NCI-H774 (cell line): ENCODE results near the gene MEPCE.
"Not testable (repeated sequence)": the region's sequence is repeated elsewhere in the genome, so short reads cannot be mapped to it uniquely, and the experiment has no call there.

ENCODE experiments used
- DNase-seq: peaks from one replicate; lab custom pipeline; 2025; lab: John Stamatoyannopoulos, UW

Gene MEPCE

DNA sequence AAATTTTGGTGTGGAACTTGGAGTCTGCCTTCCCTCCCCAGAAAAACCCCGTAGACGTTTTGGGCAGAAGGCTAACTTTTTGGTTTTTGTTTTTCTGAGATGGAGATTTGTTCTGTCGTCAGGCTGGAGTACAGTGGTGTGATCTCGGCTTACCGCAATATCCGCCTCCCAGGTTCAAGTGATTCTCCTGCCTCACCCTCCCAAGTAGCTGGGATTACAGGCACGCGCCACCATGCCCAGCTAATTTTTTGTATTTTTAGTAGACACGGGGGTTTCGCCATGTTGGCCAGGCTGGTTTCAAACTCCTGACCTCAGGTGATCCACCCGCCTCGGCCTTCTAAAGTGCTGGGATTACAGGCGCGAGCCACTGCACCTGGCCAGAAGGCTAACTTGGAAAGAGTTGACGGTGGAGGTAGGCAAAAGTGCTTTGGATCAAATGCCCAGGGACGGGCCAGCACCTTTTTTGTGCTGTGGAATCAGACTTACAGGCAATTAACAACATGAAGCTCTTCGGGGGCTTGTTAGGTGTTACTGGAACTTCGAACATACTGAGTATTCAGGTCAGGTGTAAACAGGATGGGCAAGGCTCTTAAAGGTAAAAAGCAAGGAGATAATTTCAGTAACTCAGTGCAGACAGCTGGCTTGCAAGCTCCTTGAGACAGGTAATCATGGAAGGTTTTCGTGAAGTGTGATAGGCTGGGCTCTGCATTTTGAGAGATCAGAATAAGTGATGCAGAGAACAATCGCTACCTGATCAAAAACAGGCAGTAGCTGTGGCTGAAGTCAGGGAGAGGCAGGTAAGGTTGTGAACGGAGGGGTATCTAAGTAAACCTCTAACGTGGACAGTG, 4.9 kb downstream of the MEPCE start:
- no peak for DNase-seq

DNA sequence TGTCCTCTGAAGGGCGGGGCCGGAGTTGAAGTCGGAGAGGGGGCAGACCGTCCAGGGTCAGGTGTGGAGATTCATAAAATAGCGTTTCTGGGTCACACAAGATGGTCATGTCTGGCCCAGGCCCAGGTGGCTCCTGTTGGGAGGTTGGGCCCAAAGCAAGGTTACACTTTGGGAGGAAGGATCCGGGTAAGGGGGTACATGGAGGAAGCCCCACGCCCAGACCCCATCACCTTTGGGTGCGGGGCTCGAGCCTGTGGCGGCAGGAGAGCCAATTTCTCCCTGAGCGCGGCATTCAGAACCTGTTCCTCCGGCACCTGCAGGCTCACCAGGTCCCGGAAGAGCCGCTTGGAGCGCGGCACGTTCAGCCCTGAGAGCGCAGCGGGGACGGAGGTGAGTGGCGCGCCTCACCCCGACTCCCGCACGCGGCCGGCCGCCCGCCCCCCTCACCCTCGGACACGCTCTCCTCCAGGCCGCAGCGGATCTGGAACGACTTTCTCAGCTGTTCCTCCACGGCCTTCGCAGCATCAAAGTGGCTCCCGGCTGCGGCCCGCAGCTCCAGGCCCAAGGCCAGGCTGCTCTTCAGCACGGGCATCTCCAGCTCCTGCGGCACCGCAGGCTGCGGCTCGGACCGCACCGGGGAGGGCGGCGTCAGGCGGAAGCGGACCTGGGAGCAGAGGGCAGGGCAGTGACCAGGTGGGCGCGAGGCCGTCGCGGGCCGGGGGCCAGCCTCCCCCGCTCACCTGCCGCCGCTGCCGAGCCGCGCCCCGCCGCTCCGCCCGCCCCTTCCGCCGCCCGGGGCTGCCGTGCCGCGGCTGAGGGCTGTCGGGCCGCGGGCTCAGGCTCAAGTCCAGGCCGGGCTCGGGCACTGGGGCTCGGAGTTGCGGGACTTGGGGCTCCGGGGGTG, 6.0 kb downstream of the MEPCE start:
- DNase-seq = peak; percentile 55

DNA sequence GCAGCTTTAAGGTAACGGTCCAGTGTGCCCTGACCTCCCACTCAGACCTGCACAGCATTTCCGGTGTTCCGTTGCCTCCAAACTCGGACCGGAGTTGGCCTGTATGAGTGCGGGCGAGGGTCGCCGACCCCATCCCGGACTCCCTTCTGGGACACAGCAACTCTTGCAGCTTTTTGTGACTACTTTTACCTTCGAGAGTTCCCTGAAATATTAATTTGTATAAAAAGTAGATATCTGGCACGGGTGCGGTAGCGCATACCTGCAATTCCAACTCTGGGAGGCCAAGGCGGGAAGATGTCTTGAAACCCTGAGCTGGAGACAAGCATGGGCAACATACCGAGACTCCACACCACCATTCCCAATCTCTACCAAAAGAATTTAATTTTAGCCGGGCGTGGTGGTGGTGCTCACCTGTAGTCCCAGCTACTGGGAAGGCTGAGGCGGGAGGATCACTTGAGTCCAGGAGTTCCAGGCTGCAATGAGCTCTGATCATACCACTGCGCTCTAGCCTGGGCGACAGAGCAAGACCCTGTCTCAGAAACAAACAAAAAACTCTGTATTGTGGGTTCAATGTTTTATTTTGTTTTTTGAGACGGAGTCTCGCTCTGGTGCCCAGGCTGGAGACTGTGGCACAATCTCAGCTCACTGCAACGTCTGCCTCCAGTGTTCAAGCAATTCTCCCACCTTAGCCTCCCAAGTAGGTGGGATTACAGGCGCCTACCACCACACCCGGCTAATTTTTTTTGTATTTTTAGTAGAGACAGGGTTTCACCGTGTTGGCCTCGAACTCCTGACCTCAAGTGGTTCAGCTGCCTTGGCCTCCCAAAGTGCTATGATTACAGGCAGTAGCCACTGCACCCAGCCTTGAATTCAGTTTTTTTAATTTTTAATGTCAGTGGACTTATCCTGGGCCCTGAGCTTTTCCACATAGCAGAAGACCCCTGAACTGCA, 7.8 kb downstream of the MEPCE start:
- DNase-seq = no peak

DNA sequence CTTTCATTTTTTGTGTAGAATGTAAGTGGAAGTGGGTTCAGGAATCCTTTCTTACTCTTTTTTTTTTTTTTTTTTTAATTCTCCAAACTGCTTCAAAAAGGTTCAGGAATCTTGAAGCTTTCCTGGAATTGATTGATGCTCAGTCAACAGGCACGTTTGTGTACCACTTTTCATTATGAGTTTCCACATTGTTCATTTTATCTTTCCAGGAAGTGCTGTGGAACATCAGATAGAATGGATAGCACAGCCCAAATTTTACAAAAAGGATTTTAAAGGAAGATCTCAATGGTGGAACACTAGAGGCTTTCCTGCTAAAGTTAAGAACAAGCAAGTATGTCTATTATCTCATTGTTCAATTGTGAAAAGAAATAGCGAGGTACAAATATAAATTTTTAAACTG, 8.5 kb downstream of the MEPCE start:
- DNase-seq = no peak

DNA sequence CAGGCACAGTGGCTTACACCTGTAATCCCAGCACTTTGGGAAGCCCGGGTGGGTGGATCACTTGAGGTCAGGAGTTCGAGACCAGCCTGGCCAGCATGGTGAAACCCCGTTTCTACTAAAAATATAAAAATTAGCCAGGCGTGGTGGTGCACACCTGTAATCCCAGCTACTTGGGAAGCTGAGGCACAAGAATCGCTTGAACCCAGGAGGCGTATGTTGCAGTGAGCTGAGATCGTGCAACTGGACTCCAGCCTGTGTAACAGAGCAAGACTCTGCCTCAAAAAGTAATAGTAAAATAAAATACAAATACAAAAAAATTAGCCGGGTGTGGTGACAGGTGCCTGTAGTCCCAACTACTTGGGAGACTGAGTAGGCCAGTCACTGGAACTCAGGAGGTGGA, 9.1 kb downstream of the MEPCE start:
- not testable (repeated sequence) for DNase-seq

DNA sequence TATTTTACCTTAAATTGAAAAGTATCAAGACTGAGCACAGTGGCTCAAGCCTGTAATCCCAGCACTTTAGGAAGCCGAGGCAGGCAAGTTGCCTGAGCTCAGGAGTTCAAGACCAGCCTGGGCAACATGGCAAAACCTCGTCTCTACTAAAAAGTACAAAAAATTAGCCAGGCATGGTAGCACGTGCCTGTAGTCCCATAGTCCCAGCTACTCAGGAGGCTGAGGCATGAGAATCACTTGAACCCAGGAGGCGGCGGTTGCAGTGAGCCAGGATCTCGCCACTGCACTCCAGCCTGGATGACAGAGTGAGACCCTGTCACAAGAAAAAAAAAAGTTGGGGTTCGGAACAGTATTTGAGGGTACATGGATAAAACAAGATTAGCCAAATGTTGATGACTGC, 9.6 kb downstream of the MEPCE start:
- DNase-seq = not testable (repeated sequence)

DNA sequence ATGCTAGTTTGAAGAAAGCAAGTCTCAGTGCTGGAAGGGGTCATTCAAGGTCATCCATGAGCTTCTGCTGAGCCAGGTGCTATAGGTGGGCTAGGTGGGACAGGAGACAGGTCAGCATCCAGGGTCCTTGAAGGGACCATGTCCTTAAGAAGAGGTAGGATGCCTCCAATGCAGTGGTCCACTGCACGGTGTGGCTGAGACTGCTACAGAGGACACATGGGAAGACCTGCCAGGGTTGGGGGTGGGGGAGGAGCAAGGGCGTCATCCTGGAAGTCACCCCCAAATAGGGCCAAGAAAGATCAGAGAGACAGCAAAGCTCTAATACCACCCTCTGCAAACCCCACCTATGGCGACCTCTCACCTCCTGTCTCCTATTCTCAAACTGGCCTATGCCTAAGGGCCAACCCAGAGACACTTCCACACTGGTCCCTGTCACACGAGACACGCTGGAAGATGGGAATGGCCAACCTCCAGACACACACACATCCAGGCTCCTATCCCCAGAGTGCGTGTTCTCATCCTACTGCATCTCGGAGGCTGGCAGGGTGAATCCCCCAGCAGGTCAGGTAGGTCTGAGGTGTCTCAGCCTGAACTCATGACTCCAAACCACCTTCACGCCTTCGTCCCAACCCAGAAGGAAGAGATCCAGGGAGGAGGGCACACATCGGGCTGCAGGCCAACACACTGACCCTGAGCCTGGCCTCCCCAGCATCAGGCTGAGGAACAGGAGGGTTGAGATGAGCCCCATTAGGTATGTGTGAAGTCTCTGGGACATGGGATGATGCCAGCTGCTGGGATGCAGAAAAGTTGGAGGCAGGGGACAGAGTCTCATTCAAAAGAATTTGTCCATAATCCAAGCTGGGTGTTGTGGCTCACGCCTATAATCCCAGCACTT, 12.3 kb downstream of the MEPCE start:
- DNase-seq = no peak

DNA sequence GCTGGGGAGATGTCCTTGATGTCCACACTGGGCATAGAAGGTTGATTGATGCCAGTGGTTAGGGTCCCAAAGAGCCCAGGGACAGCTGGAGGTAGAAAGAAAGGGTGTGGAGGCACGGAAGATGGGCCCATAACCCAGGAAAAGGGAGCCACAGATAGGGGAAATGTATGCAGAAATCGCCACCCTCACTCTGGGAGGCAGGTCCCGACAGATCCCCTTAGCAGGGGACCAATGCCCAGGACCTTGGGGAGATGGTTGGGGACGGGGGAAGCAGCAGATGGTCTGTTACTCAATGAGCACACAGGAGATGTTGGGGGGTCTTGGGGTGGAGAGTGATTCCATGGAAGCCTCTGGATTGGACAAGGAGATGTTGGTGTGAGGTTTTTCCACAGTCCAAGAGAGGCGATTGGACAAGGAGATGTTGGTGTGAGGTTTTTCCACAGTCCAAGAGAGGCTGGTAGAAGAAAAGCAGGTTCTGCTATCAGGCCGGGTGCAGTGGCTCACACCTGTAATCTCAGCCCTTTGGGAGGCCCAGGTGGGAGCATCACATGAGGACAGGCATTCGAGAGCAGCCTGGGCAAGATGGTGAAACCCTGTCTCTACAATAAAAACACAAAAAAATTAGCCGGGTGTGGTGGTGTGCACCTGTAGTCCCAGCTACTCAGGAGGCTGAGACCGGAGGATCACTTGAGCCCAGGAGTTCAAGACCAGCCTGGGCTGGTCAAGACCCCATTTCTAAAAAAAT, 13.6 kb downstream of the MEPCE start:
- no peak for DNase-seq

DNA sequence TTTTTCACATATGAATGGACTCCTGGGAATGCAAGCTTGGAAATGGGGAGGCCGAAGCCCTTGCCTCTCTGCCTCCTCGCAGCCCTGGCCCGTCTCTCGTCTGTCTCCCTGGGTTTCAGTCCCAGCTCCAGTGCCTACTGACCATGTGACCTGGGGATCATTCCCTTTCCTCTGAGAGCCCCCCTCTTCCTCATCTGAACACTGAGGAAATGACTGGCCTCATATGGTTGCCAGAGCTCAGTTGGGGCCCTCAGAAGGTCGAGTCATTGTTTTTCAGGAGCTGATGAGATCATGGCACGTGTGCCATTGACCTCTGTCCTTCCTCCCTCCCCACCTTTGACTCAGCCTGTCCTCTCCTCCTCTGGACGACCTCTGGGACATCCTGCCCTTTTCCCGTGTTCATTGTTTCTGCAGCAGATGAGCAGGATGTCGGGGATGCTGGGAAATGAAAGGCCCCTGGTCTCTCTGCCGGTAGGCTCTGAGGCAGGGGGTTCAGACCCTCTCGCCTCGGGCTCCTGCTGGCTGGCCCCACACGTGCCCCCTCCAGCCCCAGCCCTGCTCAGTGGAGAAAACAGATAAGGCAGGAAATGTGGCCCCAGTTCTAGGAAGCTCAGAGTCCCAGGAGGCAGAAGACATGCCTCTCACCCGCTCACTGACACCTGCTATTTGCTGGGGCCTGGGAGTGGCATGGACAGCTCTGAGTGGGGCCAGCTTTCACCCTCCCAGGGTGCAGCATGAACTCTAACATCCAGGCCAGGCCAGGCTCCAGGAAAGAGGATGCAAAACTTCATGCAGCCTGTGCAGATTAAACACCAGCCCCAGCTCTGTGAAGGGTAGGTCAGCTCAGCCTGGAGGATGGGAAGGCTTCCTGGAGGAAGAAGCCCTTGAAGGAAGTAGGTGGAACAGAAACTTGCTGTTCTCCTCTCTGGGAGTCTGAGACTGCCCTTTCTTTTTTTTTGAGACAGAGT, 15.0 kb downstream of the MEPCE start:
- no peak for DNase-seq

DNA sequence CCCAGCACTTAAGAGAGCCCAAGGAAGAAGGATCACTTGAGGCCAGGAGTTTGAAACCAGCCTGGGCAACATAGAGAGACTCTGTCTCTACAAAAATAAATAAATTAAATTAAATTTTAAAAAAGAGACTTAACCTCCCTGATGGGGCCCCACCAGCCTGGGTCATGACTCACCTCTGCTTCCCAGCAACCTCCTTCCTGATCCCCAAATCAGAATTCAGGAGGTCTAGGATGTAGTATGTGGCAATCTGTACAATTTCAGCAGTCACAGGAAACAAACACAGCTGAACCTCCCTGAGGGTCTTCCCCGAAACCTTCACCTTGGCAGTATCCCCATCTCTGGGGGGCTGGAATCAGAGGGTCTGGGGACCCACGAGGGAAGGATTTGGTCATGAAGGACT, 16.4 kb downstream of the MEPCE start:
- DNase-seq = no peak

DNA sequence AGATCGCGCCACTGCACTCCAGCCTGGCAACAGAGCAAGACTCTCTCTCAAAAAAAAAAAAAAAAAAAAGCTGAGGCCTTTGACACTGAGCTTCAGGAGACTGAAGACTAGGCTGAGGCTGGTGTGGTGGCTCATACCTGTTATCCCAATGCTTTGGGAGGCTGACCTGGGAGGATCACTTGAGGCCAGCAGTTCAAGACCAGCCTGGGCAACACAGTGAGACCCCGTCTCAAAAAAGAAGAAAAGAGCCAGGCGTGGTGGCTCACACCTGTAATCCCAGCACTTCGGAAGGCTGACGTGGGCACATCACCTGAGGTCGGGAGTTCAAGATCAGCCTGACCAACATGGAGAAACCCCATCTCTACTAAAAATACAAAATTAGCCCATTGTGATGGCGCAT, 17.7 kb downstream of the MEPCE start:
- not testable (repeated sequence) for DNase-seq

DNA sequence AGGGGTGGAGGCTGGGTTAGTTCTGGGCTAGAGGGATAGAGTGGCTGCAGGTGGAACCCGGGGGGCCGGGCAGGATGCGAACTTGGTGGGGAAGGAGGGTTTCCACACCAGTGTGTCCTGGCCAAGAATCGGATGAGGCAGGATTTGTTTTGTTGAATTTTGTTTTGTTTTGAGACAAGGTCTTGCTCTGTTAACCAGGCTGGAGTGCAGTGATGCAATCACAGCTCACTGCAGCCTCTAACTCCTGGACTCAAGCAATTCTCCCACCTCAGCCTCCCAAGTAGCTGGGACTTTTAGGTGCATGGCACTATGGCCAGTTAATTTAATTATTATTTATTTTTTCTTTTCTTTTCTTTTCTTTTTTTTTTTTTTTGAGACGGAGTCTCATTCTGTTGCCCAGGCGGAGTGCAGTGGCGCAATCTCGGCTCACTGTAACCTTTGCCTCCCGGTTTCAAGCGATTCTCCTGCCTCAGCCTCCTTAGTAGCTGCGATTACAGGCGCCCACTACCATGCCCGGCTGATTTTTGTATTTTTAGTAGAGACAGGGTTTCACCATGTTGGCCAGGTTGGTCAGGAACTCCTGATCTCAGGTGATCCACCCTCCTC, 19.7 kb downstream of the MEPCE start:
- no peak for DNase-seq

DNA sequence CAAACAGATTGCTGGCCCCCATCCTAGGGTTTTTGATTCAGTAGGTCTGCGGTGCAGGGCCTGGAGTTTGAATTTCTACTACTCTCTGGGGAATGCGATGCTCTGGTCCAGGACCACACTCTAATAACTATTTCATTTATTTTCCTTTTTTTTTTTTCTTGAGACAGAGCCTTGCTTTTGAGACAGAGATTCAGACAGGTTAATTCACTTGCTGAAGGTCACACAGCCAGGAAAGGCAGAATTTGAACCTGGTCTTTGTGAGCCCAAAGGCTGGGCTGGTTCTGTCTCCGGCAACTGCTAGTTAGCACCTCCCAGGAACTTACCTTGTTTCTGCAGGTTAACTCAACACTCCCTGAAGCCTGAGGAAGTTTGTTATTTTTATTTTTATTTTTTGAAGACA, 22.9 kb downstream of the MEPCE start:
- no peak for DNase-seq

DNA sequence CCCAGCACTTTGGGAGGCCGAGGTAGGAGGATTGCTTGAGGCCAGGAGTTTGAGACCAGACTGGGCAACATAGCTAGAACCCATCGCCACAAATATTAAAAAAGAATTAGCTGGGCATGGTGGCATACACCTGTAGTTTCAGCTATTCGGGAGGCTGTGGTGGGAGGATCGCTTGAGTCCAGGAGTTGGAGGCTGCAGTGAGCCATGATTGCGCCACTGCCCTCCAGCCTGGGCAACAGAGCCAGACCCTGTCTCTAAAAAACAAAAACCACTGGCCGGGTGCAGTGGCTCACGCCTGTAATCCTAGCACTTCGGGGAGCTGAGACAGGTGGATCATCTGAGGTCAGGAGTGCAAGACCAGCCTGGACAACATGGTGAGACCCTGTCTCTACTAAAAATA, 24.2 kb downstream of the MEPCE start:
- not testable (repeated sequence) for DNase-seq

DNA sequence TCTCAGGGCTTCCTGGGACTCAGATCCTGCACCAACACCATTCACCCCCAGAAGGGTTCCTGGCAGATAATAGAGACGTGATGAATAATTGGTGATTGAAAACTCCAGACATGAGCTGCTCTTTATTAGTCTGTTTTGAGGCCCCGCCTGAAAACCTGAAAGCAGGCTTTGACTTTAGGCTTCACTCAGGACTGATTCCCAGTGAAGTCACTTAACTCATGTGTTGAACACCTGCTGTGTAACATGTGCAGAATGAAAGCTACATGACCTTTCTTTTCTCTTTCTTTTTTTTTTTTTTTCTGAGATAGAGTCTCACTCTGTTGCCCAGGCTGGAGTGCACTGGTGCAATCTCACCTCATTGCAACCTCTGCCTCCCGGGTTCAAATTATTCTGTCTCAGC, 25.6 kb downstream of the MEPCE start:
- DNase-seq = no peak

DNA sequence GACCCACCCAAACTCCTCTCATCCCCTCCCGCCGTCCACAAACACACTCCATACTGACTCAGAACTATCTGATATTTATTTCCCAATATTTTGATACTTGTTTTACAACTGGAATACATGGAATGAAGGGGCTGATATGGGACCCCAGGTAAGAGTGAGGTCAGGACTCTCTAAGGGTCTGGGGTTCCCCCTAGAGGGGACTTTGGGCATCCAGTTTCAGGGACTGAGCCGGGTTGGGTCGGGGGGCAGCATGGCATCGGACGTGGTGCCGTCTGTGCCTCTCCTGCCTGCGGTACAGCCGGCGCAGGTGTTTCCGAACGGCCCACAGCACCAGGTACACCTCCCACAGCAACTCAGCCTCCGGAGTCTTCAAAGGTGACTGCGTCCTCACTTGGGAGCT, 26.9 kb downstream of the MEPCE start:
- DNase-seq = no peak

DNA sequence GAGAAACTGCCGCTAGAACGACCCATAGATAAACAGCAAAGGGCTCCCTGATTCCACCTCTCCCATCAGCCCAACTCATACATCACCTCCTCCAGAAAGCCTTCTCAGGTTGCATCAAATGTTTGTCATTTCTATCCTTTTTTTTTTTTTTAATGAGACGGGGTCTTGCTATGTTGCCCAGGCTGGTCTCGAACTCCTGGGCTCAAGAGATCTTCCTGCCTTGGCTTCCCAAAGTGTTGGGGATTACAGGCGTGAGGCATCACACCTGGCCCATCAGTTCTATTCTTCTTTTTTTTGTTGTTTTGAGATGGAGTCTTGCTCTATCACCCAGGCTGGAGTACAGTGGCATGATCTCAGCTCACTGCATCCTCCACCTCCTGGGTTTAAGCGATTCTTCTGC, 27.4 kb downstream of the MEPCE start:
- no peak for DNase-seq

DNA sequence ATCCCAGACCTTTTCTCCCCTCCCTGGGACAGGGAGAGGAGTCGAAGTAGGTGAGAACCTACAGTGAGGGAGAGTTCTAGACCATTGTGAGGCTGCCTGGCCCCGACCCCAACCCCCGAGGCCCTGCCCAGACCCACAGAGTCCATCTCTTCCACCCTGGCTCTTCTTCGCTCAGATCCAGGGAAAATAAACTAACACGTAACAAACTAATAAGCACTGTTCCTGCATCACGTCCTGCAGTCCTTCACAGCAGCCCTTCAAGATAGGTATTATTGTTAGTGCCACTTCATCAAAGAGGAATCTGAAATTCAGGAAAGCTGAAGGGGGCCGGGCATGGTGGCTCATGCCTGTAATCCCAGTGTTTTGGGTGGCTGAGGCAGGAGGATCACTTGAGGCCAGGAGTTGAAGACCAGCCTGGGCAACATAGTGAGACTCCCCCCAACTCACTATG, 34.6 kb downstream of the MEPCE start, which contains the start of gene SPACDR:
Gene SPACDR (minus strand): TSS at position 51 of the 451 bp plus-strand sequence. CDS start 235 bp downstream, outside the sequence.
- DNase-seq = no peak
